Measurements from ENCODE around the gene AXIN2. TPM values are rescaled to one million over a fixed set of nuclear protein-coding genes. Genes with fewer than 3 reads are reported as not detected.

The AXIN2 gene
- total and polyA plus RNA-seq, 8 donors: 25.0 to 65.7 (median 59.5) TPM

DNA sequence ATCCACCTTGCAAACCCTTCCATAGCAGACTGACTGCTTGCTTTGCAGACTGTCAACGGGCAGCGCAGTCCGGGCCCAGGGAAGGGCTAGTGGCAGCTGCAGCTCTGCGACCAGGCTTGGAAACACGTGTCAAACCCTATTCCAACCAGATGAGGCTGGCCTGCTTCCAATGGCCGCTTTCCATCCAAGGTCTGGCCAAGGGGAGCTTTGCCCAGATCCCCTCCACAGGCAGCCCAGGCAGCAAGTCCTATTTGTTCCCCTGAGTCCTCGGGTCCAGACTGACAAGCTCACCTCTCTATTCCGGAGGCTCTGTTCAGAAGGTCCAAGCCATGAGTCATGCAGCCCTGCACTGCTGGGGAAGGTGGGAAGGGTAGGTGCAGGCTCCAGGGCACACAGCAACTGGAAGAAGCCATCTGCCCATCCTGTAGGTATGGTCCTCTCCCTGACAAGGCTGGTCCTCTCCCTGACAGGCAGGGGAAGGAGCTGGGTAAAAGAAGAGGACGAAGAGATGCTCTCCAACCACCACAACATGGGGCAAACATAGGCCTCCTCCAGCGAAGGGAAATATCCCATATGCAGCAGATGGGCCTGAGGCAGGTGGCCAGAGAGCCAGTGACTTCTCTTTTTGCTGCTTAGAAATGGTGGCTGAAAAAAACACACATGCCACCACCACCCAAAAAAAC, 22.6 kb upstream of the AXIN2 start:
- ATAC-seq (no peak), DNase-seq (no peak)
- Histone ChIP-seq H3K4me1 (peaks cover 13 to 15% of the 10 kb centered on the region in 2 donors), H3K27ac (no peak overlapping the region), H3K36me3 (no peaks in the 10 kb centered on the region), H3K4me3 (no peak overlapping the region), H3K27me3 (no peaks in the 10 kb centered on the region), H3K9me3 (no peaks in the 10 kb centered on the region)
- no peak for TF ChIP-seq CTCF (IDR thresholded peaks at IDR 0.05)
- intact Hi-C loops (cut with DNase I): no loop called here

DNA sequence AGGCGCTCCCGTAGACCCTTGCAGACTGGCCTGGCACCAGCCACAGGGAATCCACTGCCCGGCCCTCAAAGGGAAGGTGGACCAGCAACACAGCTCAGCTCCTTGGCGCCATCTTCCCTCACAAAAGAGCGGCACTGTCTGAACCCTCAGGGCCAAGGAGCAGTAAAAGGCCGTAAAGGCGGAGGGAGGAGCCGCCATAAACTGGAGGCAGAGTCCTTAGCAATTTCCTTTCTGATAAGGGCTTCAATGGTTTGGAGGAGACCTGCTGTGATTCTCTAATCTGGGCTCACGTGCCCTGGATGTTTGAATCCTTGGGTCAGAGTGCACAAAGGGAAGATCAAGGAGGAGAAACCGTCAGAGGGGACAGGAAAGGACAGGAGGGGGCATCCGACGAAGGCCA, 15.5 kb upstream of the AXIN2 start:
- ATAC-seq: no peak
- DNase-seq: no peak
- Histone ChIP-seq H3K4me3 (no peak overlapping the region), H3K27me3 (no peaks in the 10 kb centered on the region), H3K27ac (no peak overlapping the region), H3K4me1 (no peaks in the 10 kb centered on the region), H3K36me3 (no peaks in the 10 kb centered on the region), H3K9me3 (no peaks in the 10 kb centered on the region)
- intact Hi-C loops (cut with DNase I): no loop called here
- TF ChIP-seq CTCF (IDR thresholded peaks at IDR 0.05): no peak

GRCh38 chr17:65573282-65573602, 11.8 kb upstream of the AXIN2 start:
- Histone ChIP-seq H3K36me3 (no peaks in the 10 kb centered on the region), H3K27me3 (no peaks in the 10 kb centered on the region), H3K4me1 (no peaks in the 10 kb centered on the region), H3K9me3 (no peaks in the 10 kb centered on the region), H3K27ac (no peak overlapping the region), H3K4me3 (no peak overlapping the region)
- TF ChIP-seq CTCF (IDR thresholded peaks at IDR 0.05): no peak
- ATAC-seq (no peak), DNase-seq (no peak)
- intact Hi-C loops (cut with DNase I): no loop called here

DNA sequence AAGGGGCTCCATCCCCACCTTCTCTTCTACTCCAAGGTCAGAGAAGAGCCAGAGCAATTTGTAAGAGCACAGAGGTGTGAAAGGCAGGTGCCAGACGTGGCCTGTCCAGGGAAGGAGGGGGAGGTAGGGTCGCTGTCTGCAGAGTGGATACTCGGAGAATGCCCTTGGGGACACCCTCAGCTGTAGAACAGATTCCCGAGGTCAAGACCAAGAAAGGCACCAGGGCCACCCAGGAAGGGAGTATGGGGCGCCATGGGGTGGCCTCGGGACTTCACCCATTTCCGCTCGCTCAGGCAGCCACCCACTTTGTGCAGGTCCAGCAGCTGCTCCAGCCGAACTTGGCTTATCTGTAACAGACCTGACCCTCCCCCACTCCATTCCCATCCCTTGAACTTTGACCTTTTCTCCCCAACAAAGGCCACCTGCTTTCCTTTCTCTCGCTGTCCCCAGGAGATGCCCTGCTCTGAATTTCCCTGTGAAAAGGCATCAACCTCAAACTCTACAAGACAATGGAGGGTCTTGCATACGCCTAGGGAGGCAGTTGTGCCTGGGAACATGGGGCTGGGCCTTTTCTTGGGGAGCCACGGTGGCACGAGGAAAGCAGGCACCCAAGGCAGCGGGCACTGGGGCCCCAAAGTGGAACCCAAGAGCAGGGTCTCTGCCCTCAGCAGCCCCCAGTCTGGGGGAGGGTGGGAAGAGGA, 11.3 kb upstream of the AXIN2 start:
- DNase-seq (no peak), ATAC-seq (no peak)
- Histone ChIP-seq H3K4me3 (no peak overlapping the region), H3K4me1 (no peaks in the 10 kb centered on the region), H3K27ac (no peak overlapping the region), H3K36me3 (no peaks in the 10 kb centered on the region), H3K27me3 (no peaks in the 10 kb centered on the region), H3K9me3 (no peaks in the 10 kb centered on the region)
- intact Hi-C loops (cut with DNase I): no loop called here
- TF ChIP-seq CTCF (IDR thresholded peaks at IDR 0.05): no peak

DNA sequence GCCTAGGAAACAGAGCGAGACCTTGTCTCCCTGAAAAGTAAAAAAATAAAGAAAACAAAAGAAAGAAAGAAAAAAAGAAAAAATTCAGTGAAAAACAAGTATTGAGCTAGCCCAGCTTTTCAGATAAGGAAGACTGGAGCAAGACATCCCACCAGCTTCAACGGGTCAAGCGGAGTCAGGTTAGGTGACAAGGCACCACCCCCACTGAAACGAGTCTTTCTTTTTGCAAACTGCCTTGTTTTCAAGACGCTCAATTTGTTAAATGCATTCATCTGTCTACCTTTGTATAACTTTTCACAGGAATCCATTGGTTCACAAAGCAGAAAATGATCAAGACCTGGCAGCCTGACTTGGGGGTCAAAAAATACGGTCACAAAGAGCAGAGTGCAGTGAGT, 10.7 kb upstream of the AXIN2 start:
- H3K4me3 ChIP-seq: no peak overlapping the region
- H3K36me3 ChIP-seq: no peaks in the 10 kb centered on the region
- TF ChIP-seq CTCF (IDR thresholded peaks at IDR 0.05): no peak
- H3K9me3 ChIP-seq: no peaks in the 10 kb centered on the region
- intact Hi-C loops (cut with DNase I): no loop called here
- no peak overlapping the region for H3K27ac ChIP-seq
- H3K27me3 ChIP-seq: no peaks in the 10 kb centered on the region
- DNase-seq (no peak), ATAC-seq (no peak)
- no peaks in the 10 kb centered on the region for H3K4me1 ChIP-seq
